Suprapubic skin (tissue), 4 donors: Measurements from ENCODE around the gene CAMK4. TPM values are rescaled to one million over a fixed set of nuclear protein-coding genes. Genes with fewer than 3 reads are reported as not detected.

ENCODE experiments used
- DNase-seq, 2 donors: peaks; one replicate each; pipeline ENCODE4 v3.0.0-alpha.2; 2019; ENCODE audit warnings: low spot score in 2 of 2
- H3K27ac ChIP-seq: fragments of 200-600 bp; sonication (generic); one replicate; pipeline ENCODE4 v1.5.1; 2019
- H3K27me3 ChIP-seq: fragments of 200-600 bp; sonication (generic); one replicate; pipeline ENCODE4 v1.5.1; 2019
- H3K36me3 ChIP-seq: fragments of 200-600 bp; sonication (generic); one replicate; pipeline ENCODE4 v1.5.1; 2019
- H3K4me1 ChIP-seq: fragments of 200-600 bp; sonication (generic); one replicate; pipeline ENCODE4 v1.5.1; 2019
- H3K4me3 ChIP-seq: fragments of 200-600 bp; sonication (generic); one replicate; pipeline ENCODE4 v1.5.1; 2019; ENCODE audit warnings: mild to moderate bottlenecking
- H3K9me3 ChIP-seq: fragments of 200-600 bp; sonication (generic); one replicate; pipeline ENCODE4 v1.5.1; 2019
- EP300 ChIP-seq: sonication (generic); formaldehyde crosslinking; IDR thresholded peaks from one replicate; pipeline ENCODE4 v1.6.1; 2017; ENCODE audit warnings: antibody characterized with exemption
- POLR2A ChIP-seq, 2 donors: fragments of 450-650 bp; IDR thresholded peaks; one replicate each; pipeline ENCODE4 v1.6.1; 2017; ENCODE audit warnings: antibody characterized with exemption in 2 of 2, mild to moderate bottlenecking in 2 of 2, moderate library complexity in 2 of 2
- POLR2AphosphoS5 ChIP-seq, 3 donors: sonication (generic); formaldehyde crosslinking; IDR thresholded peaks; one replicate each; pipeline ENCODE4 v1.6.1; 2017; ENCODE audit warnings: antibody characterized with exemption in 3 of 3
- WGBS: methylation state at CpG from one replicate; pipeline ENCODE4 v1.1.5; 2018; 5-methylcytosine and 5-hydroxymethylcytosine counted together
- total RNA-seq, 4 donors: library from RNA; depleted of rRNA; stranded (reverse); fragments of >200 nt; gene quantifications; one replicate each; pipeline ENCODE4 v1.1.0, GENCODE V29; 2016
- TF ChIP-seq, protein P1 (sequence below), 2 donors: fragments of 200-600 bp in 1 of 2; fragments of 450-650 bp in 1 of 2; sonication (generic) in 1 of 2; IDR thresholded peaks; one replicate each; pipeline ENCODE4 v1.5.1; 2016 to 2019; ENCODE audit warnings: antibody characterized with exemption in 2 of 2, mild to moderate bottlenecking in 1 of 2, moderate library complexity in 1 of 2

CAMK4 gene
- total RNA-seq, 4 donors from 2014 or later, result 0.05 to 2.6 (median 0.21) TPM; not detected in 1

DNA sequence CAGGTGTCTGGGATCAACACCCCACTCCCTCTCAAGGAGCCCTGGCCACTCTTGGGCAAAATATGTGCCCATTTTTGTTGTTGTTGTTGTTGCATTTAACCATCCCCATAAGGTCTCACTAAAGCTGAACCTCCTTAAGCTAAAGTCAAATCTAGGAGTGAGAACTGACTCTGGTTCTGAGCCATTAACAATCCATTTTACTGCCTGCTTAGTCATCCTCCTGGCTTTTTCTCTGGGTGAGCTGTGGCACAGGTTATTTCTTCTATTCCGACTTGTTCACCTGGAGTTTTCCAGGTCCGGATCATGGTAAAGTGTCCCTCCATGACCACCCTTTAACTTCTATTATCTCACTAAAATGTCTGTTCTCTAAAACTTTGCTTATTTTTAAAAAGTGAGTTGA, 85.2 kb downstream of the CAMK4 start:
- Histone ChIP-seq H3K4me3 (no peak overlapping the region), H3K36me3 (no peaks in the 10 kb centered on the region), H3K27me3 (no peaks in the 10 kb centered on the region), H3K4me1 (no peaks in the 10 kb centered on the region), H3K9me3 (no peaks in the 10 kb centered on the region), H3K27ac (no peak overlapping the region)
- 82% methylated on average over 2 of the region's 2 CpGs for WGBS
- TF ChIP-seq POLR2AphosphoS5 (IDR thresholded peaks at IDR 0.05) (no peak), POLR2A (IDR thresholded peaks at IDR 0.05) (no peak), EP300 (no peak)
- TF ChIP-seq, protein P1, sequence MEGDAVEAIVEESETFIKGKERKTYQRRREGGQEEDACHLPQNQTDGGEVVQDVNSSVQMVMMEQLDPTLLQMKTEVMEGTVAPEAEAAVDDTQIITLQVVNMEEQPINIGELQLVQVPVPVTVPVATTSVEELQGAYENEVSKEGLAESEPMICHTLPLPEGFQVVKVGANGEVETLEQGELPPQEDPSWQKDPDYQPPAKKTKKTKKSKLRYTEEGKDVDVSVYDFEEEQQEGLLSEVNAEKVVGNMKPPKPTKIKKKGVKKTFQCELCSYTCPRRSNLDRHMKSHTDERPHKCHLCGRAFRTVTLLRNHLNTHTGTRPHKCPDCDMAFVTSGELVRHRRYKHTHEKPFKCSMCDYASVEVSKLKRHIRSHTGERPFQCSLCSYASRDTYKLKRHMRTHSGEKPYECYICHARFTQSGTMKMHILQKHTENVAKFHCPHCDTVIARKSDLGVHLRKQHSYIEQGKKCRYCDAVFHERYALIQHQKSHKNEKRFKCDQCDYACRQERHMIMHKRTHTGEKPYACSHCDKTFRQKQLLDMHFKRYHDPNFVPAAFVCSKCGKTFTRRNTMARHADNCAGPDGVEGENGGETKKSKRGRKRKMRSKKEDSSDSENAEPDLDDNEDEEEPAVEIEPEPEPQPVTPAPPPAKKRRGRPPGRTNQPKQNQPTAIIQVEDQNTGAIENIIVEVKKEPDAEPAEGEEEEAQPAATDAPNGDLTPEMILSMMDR (IDR thresholded peaks at IDR 0.05), result no peak
- no peak for DNase-seq

- no peak overlapping the region for H3K27ac ChIP-seq
- H3K36me3 ChIP-seq, result no peaks in the 10 kb centered on the region
- TF ChIP-seq POLR2A (IDR thresholded peaks at IDR 0.05) (no peak), EP300 (no peak), POLR2AphosphoS5 (IDR thresholded peaks at IDR 0.05) (no peak)
- TF ChIP-seq, protein P1 (IDR thresholded peaks at IDR 0.05), result no peak
- DNase-seq, result no peak
- H3K9me3 ChIP-seq, result no peaks in the 10 kb centered on the region
- no peaks in the 10 kb centered on the region for H3K27me3 ChIP-seq
- H3K4me1 ChIP-seq, result no peaks in the 10 kb centered on the region
- WGBS, result 71% methylated on average over 6 of the region's 6 CpGs
- no peak overlapping the region for H3K4me3 ChIP-seq
Measured at GRCh38 chr5:111310711-111311620, 86.8 kb downstream of the CAMK4 start.

DNA sequence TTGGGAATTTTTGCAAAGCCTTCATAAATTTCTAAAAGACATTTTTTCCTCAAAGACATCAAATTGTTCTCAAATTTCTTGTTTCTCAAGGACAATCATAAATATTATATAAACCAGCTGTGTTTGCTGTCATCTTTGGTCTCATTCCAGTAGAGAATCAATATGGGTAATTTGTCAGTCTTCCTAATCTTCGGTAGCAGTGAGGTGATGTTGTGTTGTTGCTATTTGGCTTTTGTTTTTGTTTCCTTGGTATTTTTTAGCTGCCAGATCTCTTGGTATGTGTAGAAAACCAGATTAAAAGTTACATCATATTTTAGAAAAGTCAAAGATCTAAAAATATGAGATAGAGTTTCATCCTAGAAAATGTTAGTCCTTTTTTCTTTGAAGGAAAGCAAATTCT, 87.5 kb downstream of the CAMK4 start:
- no peak overlapping the region for H3K27ac ChIP-seq
- H3K4me3 ChIP-seq, result no peak overlapping the region
- H3K4me1 ChIP-seq, result no peaks in the 10 kb centered on the region
- 19% methylated on average over 1 of the region's 1 CpG for WGBS
- H3K9me3 ChIP-seq, result no peaks in the 10 kb centered on the region
- H3K36me3 ChIP-seq, result no peaks in the 10 kb centered on the region
- TF ChIP-seq EP300, result no peak
- TF ChIP-seq, protein P1 (IDR thresholded peaks at IDR 0.05), result no peak
- TF ChIP-seq POLR2AphosphoS5 (IDR thresholded peaks at IDR 0.05), result no peak
- TF ChIP-seq POLR2A (IDR thresholded peaks at IDR 0.05), result no peak
- DNase-seq, result no peak
- H3K27me3 ChIP-seq, result no peaks in the 10 kb centered on the region

DNA sequence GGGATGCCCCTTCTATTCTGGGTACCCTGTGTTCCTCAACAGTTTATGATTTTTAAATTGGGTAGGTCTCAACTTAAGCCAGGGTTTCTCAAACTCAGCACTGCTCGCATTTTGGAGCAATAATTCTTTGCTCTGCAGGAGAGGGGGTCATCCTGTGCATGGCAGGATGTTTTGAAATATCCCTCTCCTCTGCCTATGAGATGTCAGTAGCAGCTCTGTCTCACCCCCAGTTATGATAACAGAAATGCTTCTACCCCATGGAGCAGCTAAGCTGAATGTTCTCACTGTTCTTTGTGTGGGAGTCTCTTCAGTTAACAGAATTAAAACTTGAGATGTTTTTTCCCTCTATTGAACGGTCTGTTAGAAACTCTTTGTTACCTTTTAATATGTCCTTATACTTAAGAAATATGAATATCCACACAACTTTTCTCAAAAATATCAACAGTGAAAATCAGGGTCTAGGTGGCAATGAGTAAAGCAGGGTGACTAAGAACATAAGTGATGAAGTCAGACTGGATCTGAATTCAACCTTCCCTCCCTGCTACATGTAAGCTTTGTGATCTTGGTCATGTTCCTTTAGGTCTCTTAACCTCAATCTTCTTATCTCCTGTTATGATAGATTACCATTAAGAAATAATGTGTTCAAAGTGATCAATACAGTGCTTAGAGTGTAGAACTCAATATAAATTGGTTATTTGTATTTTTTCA, 89.0 kb downstream of the CAMK4 start:
- no peak overlapping the region for H3K4me3 ChIP-seq
- no peaks in the 10 kb centered on the region for H3K4me1 ChIP-seq
- H3K36me3 ChIP-seq, result no peaks in the 10 kb centered on the region
- TF ChIP-seq POLR2A (IDR thresholded peaks at IDR 0.05), result no peak
- no peak for TF ChIP-seq EP300
- TF ChIP-seq, protein P1 (IDR thresholded peaks at IDR 0.05), result no peak
- TF ChIP-seq POLR2AphosphoS5 (IDR thresholded peaks at IDR 0.05), result no peak
- no peaks in the 10 kb centered on the region for H3K9me3 ChIP-seq
- 81% methylated on average over 2 of the region's 2 CpGs for WGBS
- no peak for DNase-seq
- no peak overlapping the region for H3K27ac ChIP-seq
- H3K27me3 ChIP-seq, result no peaks in the 10 kb centered on the region

DNA sequence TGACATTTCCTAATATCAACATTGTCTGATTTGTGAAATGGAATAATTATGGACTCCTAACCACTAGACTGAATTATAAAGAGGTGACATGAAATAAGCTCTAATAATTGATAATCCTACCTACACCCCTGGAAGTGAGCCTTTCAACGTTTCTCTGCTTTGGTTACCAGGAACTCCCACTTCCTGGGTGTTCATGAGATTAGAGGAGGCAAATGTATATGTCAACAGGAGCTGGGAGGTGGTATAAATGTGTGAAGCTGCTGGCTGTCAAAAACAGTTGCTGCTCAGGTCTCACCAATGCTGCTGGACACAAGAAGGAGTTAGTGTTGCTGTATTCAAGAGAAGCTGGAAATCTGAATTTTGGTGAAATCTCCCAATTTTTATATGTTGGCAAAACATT, 96.8 kb downstream of the CAMK4 start:
- WGBS, result 28% methylated on average over 1 of the region's 1 CpG
- no peaks in the 10 kb centered on the region for H3K9me3 ChIP-seq
- H3K27ac ChIP-seq, result no peak overlapping the region
- no peaks in the 10 kb centered on the region for H3K4me1 ChIP-seq
- H3K36me3 ChIP-seq, result no peaks in the 10 kb centered on the region
- no peak for DNase-seq
- H3K4me3 ChIP-seq, result no peak overlapping the region
- no peak for TF ChIP-seq POLR2A (IDR thresholded peaks at IDR 0.05)
- no peak for TF ChIP-seq POLR2AphosphoS5 (IDR thresholded peaks at IDR 0.05)
- TF ChIP-seq, protein P1 (IDR thresholded peaks at IDR 0.05), result no peak
- TF ChIP-seq EP300, result no peak
- no peaks in the 10 kb centered on the region for H3K27me3 ChIP-seq
